GM19328 (cell line): ENCODE measurements around the gene MRPL47.
"Not testable (repeated sequence)": the region's sequence is repeated elsewhere in the genome, so short reads cannot be mapped to it uniquely, and the experiment has no call there.

Experiments
- ATAC-seq: cut with Tn5 transposase; IDR thresholded peaks from one replicate; pipeline ENCODE4 v1.9.1; 2021; ENCODE audit warnings: mild to moderate bottlenecking, moderate library complexity; ENCODE audit not compliant: unreplicated experiment

MRPL47 gene

DNA sequence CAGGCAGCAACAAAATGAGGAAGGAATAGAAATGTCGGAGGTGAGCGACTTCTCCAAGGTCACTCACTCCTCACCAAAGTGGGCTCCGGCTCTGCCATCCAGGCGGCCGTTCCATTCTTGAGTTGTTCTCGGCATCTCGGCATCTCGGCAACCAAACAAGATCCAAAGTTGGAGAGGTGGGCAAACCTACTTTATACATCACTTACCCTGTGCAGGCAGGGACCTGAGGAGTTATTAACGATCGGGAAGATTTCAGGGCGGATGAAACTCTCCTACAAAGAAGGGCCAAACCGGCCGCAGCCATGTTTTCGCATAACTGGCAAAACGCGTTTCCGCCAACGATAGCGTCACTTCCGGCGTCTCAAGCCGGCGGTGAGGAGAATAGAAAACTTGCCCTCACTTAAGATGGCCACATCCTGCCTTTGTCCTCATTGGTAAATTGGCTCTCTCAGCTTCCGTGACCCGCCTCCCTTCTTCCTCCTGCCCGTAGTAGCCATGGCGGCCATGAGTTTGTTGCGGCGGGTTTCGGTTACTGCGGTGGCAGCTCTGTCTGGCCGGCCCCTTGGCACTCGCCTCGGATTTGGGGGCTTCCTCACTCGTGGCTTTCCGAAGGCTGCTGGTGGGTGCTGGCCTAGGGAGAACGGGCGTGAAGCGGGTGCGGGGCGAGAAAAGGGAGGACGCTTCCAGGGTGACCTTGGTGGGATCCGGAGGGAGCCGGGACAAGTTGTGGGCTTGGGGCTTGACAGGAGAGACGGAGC is at the start of gene MRPL47, which contains the start of gene NDUFB5:
Gene MRPL47 (minus strand): TSS at position 318 of the 758 bp plus-strand sequence. CDS start 14 bp downstream, at position 304.
Gene NDUFB5 (plus strand): TSS at position 474 of the 758 bp plus-strand sequence. CDS start 22 bp downstream, at position 496.
- peak; percentile 92 for ATAC-seq

DNA sequence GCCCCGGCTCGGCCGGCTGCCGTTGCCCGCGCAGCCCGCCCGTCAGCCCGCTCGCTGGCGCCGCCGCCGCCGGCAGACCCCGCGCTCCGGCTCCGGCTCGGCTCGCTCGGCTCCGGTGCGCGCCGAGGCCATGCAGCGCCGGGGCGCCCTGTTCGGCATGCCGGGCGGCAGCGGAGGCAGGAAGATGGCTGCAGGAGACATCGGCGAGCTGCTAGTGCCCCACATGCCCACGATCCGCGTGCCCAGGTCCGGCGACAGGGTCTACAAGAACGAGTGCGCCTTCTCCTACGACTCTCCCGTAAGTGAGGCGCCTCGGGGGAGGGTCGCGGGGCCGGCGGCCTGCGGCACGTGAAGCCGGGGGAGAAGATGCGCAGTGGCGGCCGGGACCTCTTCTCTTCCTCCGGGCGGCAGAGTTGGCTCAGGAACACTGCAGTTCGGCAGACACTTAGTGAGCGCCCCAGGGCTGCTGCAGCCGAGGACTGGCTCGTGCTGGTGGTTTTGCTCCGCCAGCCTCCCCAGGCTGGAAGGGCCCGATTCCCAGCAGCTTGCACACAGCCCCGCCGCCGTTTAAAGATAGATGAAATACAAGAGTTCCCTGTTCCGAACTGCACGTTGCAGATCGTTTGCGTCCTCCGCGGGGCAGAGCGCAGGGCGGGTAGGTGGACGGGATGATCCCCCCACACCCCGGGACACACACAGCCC is 48.8 kb upstream of the MRPL47 start:
- ATAC-seq: peak; percentile 47

DNA sequence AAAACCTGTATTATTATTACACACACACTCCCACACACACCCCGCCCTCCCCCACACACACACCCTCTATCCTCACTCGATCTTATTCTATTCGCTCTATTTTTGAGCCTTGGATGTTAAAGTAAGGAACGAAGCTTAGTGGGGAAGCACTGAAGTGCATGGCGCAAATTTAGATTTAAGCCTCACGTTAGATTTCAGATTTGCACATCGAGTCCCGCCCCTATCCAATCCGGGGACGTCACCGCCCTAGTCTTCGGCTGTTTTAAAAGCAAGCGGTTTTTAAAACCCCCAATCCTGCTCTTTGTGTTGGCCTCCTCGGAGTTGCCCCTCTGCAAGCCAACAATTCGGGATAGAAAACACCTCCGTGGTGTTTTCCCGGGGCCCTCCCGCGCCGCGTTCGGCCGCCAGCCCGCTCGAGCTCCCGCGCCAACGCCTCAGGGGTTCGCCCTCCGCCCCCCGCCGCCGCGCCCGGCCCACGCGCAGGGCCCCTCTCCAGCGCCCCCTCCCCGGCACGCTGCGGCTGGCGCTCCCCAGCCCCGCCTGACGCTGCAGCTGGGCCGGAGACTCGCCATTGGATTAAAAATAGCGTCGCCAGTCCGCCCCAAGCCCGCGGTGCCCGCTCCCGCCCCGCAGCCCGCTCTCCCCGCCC is 48.1 kb upstream of the MRPL47 start, which contains the start of gene USP13:
Gene USP13 (plus strand): TSS at position 594 of the 649 bp plus-strand sequence. CDS start 186 bp downstream, outside the sequence.
- peak; percentile 66 for ATAC-seq

DNA sequence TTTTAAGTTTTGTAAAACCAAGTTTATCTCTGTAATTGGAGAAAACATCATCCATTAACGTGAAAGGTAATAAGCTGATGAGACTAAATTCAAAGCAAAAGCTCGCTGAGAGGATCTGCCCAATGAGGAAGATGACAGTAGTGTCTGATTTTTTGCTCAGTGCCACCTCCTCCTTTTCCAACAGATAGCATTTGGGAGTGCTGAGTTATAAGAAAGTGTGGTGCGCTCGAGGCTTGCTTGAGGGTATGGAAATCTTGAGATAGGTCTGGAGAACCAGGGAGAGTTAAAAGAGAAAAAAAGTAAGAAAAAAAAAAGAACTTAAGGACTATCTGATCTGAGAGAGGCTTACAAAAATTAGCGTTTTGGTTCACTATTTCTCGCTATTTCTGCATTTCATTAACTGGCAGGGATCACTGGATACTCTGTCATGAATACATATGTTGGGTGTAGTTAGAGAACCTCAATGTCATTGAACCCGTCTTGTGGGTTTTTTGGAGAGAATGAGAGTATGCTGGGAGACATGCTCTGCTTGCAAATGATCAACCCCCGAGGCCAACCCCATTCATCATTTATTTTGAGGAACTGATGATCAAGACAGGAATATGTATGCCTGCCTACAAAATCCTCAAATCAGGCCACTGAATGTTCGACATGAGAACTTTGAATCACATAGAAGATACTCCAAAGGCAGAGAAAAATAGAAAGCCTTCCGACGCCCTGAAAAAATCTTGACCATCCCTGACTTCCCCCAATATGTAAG is 47.4 kb upstream of the MRPL47 start:
- ATAC-seq: no peak

DNA sequence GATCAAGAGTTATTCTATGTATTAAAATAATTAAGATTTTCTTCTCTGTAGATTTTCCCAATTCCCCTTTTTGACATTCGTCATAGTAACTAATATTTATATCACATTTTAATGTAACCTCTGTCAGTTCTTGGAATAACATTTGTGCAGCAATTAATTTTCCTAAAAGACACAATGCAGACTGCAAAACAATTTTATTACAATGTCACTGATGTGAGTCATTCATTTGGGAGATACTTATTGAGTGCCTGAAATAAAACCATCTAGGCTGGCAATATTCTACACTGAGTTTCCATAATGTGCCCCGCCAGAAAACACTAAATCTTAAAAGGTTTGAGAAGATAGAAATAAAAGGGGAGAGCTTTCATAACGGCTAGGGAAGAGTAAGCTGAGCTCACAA is 41.7 kb upstream of the MRPL47 start:
- no peak for ATAC-seq

DNA sequence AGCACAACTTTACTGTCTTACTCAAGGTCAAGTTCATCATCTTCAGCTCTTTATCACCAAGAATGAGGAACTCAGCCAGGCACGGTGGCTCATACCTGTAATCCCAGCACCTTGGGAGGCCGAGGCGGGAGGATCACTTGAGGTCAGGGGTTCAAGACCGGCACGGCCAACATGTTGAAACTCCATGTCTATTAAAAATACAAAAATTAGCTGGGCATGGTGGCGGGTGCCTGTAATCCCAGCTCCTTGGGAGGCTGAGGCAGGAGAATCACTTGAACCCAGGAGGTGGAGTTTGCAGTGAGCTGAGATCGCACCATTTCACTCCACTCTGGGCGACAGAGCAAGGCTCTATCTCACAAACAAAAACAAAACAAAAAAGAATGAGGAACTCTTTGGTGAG is 39.4 kb upstream of the MRPL47 start:
- ATAC-seq: not testable (repeated sequence)

DNA sequence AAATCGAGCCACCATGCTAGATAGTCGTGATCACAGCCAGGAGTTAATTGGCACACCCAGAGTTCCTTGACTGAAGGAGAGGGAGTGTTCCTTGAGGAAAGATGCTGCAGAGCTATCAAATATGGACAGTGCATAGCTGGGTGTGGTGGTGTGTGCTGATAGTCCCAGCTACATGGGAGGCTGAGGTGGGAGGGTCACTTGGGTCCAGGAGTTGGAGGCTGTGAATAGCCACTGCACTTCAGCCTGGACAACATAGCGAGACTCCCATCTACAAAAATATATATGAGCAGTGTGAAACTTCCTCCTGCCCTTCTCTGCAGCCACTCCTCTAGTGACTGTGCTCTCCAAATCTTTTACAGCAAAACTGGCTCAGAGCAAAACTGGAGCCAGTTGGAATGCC is 38.4 kb upstream of the MRPL47 start:
- ATAC-seq: no peak

DNA sequence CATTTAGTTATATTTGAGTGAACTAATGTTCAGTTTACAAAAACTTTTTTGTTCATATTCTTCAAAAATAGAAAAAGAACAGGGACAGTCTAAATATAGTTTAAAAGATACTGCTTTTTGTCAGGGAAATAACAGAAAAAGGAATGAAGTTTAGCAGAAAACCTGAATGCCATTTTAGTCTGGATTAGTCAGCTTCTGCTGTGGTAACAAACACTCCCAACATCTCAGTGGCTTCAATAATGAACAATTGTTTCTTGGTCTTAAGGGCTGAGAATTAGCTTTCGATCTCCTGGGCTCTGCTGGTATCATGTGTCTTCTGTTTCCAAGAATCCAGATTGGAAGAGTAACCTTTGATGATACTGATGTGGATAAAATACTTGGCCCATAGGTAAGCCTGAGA is 36.0 kb upstream of the MRPL47 start:
- no peak for ATAC-seq

DNA sequence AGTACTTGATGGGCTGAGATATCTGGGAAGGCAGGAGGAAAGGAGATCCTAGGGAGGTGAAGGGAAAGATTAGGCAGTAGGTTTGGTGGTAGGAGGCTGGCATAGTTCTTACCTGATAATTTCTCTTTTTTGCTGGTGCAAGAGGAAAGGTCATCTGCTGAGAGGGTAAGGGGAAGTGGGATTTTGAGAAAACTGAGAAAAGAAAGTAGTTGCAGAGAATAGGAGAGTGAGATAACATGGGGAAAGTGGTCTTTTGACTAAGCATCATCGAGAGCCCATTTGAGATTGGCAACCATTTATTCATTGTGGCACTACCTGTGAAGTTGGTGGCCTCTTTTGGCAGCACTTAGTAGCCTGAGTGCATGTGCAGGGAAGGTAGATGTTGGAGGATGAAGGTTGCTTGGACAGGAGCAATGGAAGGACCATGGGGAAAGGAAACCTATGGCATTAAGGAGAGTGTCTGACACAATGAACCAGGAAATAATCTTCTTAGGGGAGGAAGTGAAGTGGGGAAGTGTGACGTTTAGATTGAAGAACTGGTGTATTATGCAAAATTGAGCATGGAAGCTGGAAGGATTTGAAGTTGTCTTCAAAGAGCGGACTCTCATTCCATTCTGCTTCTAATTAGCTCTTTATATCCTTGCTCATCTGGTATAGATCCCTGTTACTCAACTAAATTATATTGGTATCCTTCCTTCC is 26.5 kb upstream of the MRPL47 start:
- ATAC-seq: no peak

DNA sequence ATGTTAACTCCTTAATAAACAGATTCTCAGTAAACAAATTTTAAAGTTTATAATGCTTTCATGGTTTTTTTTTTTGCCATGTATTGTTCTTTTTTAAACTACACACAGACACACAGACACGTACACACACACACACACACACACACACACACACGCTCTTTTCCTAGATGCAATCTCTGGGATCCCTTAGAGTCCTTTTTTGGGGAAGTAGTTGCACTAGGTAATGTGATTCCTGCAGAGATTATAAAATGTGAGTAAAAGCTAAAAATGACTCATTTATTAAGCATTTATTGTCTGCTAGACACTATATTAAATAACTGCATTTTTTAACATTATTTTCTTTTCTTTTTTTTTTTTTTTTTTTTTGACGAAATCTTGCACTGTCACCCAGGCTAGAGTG is 20.0 kb upstream of the MRPL47 start:
- no peak for ATAC-seq

DNA sequence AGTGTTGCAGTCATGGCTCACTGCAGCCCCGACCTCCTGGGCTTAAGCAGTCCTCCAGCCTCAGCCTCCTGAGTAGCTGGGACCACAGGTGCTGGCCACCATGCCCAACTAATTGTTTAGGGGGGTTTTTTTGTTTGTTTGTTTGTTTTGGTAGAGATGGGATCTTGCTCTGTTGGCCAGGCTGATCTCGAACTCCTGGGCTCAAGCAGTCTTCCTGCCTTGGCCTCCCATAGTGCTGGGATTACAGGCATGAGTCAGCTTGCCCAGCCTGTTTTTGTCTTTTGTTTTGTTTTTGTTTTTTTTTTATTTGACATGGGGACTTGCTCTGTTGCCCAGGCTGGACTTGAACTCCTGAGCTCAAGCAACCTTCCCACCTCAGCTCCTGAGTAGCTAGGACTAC is 17.6 kb upstream of the MRPL47 start:
- no peak for ATAC-seq

DNA sequence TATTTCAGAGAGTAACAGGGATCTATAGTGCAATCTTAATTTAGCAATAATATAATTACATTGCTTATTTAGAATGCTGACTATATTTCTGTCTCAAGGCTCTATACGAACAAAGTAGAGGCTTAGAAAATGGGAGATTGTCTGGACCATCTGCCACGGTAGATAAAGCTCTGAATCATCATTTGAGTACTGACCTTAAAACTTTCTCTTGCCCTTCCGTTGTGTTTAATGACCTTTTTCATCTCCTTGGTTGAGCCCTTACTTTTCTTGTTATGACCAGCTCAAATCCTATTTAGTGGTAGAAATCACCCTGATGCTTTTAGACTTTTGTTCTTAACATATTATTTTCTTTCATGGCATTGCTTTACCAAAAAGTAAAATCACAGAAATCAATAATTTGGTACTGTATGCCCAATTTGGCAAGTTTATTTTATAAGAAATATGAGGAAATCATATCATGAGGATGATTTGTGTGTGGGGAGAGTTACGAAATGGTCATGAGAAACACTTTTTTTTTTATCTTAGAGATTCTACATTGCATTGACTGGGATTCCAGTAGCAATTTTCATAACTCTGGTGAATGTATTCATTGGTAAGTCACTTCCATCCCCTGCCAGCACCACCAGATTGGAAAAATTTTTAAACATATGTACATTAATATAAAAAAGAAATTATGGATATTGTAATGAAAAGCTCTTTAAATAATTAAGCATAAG is 11.2 kb upstream of the MRPL47 start:
- ATAC-seq: no peak

DNA sequence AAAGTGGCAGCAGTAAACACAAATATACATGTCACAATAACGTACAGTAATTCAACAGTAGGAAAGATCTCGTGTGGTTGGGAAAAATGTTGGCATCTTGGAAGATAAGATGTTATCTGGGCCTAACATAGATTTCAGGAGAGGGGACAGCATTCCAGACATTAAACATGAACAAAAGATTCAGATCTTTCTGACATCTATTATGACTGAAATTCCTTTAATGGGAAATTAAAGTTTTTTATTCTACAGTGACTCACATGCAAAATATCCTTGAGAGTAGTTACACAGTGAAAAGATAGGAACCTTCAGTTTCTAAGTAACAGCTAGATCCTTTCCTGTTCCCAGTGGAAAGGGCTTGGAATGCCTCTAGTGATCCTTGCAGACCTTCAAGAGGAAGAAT is 9.4 kb upstream of the MRPL47 start:
- no peak for ATAC-seq

DNA sequence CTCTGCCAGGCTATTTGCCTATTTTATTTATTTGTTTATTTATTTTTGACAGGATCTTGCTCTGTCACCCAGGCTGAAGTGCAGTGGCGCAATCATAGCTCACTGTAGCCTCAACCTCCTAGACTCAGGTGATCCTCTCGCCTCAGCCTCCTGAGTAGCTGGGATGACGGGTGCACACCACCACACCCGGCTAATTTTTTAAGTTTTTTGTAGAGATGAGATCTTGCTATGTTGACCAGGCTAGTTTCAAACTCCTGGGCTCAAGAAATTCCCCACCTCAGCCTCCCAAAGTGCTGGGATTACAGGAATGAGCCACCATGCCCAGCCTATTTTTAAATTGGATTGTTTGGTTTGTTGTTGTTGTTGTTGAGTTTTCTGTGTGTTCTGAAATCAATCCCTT is 5.6 kb upstream of the MRPL47 start:
- ATAC-seq: no peak

DNA sequence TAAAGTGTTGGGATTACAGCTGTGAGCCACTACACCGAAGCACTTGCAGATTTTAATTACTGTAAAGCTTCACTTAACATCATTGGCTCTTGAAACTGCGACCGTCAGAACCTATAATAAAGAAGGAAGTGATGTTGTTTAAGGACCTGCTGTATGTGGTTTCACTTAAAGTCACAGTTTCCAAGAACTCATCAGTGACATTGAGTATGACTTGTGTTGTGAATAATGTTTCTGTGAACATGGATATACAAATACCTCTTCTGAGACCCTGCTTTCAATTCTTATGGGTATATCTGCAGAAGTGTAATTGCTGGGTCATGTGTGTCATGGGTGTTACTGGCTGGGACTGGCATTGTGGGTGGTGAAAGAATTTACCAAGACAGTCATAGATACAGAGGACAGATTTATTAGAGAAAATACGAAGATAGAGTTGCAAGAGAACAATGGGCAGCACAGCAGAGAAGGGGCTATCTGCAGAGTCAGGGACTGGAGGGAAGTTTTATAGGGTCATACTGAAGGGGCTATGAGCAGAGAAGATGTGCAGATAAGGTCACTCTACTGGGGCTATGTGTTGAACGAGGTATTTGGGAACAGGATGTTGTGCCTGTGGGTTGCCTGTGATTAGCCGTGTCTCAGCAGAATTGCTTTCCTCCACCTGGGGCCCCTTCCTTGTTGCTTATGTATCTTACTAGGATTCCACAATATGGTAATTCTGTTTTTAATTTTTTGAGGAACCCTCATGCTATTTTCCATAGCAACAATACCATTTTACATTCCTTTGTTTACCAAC is 4.7 kb upstream of the MRPL47 start:
- peak; percentile 54 for ATAC-seq

DNA sequence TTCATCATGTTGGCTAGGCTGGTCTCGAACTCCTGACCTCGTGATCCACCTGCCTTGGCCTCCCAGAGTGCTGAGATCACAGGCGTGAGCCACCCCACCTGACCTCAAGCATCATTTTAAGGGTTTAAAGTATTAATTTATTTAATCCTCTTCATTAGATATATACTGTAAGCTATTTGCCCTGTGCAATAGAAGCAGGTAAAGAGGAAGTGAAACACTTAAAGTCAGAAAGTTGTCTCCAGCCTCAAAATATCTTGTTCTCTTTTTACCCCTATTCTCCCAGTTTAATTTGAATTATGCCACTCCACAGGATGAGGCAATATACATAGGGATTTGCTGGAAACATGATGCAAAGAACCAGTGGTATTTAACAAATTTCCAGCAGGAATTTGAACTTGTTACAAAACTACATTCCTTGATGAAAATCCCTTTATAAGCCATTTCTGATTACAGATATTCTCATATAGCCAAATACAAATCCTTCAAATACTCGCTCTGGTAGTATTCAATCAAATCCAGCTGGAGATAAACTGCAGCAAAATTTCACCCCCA is 2.2 kb upstream of the MRPL47 start:
- no peak for ATAC-seq

DNA sequence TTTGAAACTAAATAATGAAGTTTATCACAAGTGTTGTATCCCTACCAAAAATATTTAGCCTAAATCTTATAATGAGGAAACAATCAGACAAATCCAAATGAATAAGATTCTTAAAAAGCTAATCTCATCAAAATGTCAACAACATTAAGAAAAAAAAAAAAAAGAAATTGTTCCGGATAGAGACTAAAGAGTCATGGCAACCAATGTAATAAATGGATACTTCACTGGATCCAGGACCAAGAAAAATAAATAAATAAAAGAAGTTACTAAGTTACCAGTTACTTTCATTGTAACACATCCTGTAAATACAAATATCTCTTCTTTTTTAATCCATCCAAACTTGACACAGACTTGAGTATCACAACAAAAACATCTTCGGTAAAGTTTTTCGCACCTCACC is 607 bp downstream of the MRPL47 start:
- ATAC-seq: no peak

DNA sequence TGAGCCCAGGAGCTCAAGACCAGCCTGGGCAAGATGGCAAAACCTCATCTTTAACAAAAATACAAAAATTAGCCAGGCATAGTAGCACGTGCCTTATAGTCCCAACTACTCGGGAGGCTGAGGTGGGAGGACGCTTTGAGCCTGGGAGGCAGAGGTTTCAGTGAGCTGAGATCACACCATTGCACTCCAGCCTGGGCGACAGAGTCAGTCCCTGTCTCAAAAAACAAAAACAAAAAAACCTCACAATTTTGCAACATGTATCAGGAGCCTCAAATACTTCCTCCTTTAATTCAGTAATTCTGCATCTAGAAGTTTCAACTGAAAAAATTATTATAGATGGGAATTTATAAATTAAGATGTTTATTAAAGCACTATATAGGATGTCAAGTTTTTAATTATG is 1.1 kb downstream of the MRPL47 start:
- ATAC-seq: no peak

DNA sequence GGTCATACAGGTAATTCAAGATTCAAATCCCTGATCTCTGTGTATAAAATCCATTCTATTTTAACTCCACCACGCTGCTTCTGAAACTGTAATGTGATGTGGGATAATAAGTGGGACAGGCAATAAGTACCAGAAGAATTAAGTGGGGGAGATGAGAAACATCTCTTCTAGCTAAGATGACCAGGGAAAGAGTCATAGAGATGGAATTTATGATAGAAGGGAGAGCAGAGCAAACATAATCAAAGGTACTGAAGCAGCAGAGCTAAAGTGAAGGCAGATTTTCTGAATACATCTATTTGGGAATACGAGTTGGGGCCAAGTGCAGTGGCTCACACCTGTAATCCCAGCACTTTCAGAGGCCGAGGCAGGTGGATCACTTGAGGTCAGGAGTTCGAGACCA is 4.9 kb downstream of the MRPL47 start:
- ATAC-seq: no peak
